HK-2 (cell line): ENCODE measurements around the gene ADARB2.

Experiments used
- DNase-seq: peaks from one replicate; pipeline ENCODE4 v3.0.0-alpha.2; 2018; ENCODE audit not compliant: unreplicated experiment

Gene ADARB2

GRCh38 chr10:1596482-1597099 is 140.7 kb downstream of the ADARB2 start:
- no peak for DNase-seq

GRCh38 chr10:1595726-1596125 is 141.6 kb downstream of the ADARB2 start:
- DNase-seq, result no peak

GRCh38 chr10:1595242-1595600 is 142.1 kb downstream of the ADARB2 start:
- DNase-seq, result no peak

GRCh38 chr10:1594372-1595241 is 142.7 kb downstream of the ADARB2 start:
- DNase-seq, result no peak

- no peak for DNase-seq
Measured at GRCh38 chr10:1591742-1592141, 145.6 kb downstream of the ADARB2 start.

GRCh38 chr10:1591045-1591444 is 146.3 kb downstream of the ADARB2 start:
- no peak for DNase-seq

GRCh38 chr10:1589257-1589656 is 148.1 kb downstream of the ADARB2 start:
- DNase-seq, result no peak

- no peak for DNase-seq
Measured at GRCh38 chr10:1582739-1583138, 154.6 kb downstream of the ADARB2 start.

GRCh38 chr10:1581189-1581588 is 156.1 kb downstream of the ADARB2 start:
- no peak for DNase-seq

GRCh38 chr10:1579671-1580070 is 157.7 kb downstream of the ADARB2 start:
- DNase-seq, result no peak

GRCh38 chr10:1579141-1579491 is 158.2 kb downstream of the ADARB2 start:
- no peak for DNase-seq

GRCh38 chr10:1578392-1579140 is 158.8 kb downstream of the ADARB2 start:
- no peak for DNase-seq

GRCh38 chr10:1577945-1578344 is 159.4 kb downstream of the ADARB2 start:
- no peak for DNase-seq

GRCh38 chr10:1577373-1577770 is 160.0 kb downstream of the ADARB2 start:
- no peak for DNase-seq

GRCh38 chr10:1576467-1577372 is 160.6 kb downstream of the ADARB2 start:
- no peak for DNase-seq

- DNase-seq, result no peak
Measured at GRCh38 chr10:1575481-1576244, 161.7 kb downstream of the ADARB2 start.

GRCh38 chr10:1574719-1575118 is 162.6 kb downstream of the ADARB2 start:
- DNase-seq, result no peak

- DNase-seq, result no peak
Measured at GRCh38 chr10:1573981-1574380, 163.3 kb downstream of the ADARB2 start.

- DNase-seq, result no peak
Measured at GRCh38 chr10:1573334-1573969, 163.9 kb downstream of the ADARB2 start.

GRCh38 chr10:1572519-1573333 is 164.6 kb downstream of the ADARB2 start:
- no peak for DNase-seq
